GM23248 (cell line): ENCODE data around the gene ETNPPL.

Experiments used
- EZH2 ChIP-seq: fragments of 200-600 bp; sonication (generic); IDR thresholded peaks from 2 replicates; pipeline ENCODE4 v1.6.1; 2018; ENCODE audit warnings: antibody characterized with exemption, mild to moderate bottlenecking; ENCODE audit not compliant: insufficient read depth, poor library complexity, severe bottlenecking
- EZH2phosphoT487 ChIP-seq: fragments of 200-600 bp; sonication (generic); IDR thresholded peaks from 2 replicates; pipeline ENCODE4 v1.6.1; 2018; ENCODE audit warnings: antibody characterized with exemption, moderate library complexity, mild to moderate bottlenecking, low read depth; ENCODE audit not compliant: insufficient read depth

DNA sequence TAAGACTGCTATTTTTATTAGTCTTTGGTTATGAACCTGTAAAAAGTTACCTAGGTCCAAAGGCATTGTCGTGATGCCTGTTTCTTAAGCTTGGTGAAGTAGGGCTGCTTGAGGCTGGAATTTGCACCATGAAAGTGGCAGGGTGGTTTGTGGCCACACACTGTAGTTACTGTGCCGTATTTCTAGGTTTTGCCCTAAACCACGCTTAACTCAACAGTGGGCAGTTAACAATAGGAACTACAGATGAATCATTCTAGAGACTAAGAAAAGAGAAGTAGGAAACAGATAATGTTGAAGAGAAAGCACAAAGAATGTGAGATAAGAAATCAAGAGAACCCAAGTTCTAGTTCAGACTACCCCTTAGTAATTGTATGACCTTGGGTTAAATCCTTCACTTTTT is 11.5 kb downstream of the ETNPPL start:
- no peak for TF ChIP-seq EZH2
- TF ChIP-seq EZH2phosphoT487, result no peak
